GM06990 (cell line): ENCODE data around the gene GNB4.

ENCODE experiments used
- DNase-seq: peaks from one replicate; pipeline ENCODE4 v3.0.0-alpha.2; 2011; ENCODE audit not compliant: insufficient read length; ENCODE audit errors: extremely low read depth
- H3K27me3 ChIP-seq: replicated peaks from 2 replicates; pipeline ENCODE4 v1.6.0; 2011; ENCODE audit warnings: low read length; ENCODE audit not compliant: control insufficient read depth, insufficient read depth
- H3K36me3 ChIP-seq: 2 replicates; pipeline ENCODE4 v1.5.1; 2011; ENCODE audit warnings: low read length; ENCODE audit not compliant: control insufficient read depth, insufficient read depth
- H3K4me3 ChIP-seq: replicated peaks from 2 replicates; pipeline ENCODE4 v1.5.1; 2011; ENCODE audit warnings: low read depth, mild to moderate bottlenecking, control low read depth, low read length
- TF ChIP-seq, protein P1 (sequence below): IDR thresholded peaks from 2 replicates; pipeline ENCODE4 v1.5.1; 2011; ENCODE audit warnings: low read length, control low read depth, mild to moderate bottlenecking, inconsistent platforms; ENCODE audit not compliant: insufficient read depth, poor library complexity, severe bottlenecking

GNB4 gene

GRCh38 chr3:179482857-179483256 lies 31.6 kb upstream of the GNB4 start:
- H3K36me3 ChIP-seq: no peaks in the 10 kb centered on the region
- H3K27me3 ChIP-seq: no peaks in the 10 kb centered on the region
- H3K4me3 ChIP-seq: no peak overlapping the region
- TF ChIP-seq, protein P1, sequence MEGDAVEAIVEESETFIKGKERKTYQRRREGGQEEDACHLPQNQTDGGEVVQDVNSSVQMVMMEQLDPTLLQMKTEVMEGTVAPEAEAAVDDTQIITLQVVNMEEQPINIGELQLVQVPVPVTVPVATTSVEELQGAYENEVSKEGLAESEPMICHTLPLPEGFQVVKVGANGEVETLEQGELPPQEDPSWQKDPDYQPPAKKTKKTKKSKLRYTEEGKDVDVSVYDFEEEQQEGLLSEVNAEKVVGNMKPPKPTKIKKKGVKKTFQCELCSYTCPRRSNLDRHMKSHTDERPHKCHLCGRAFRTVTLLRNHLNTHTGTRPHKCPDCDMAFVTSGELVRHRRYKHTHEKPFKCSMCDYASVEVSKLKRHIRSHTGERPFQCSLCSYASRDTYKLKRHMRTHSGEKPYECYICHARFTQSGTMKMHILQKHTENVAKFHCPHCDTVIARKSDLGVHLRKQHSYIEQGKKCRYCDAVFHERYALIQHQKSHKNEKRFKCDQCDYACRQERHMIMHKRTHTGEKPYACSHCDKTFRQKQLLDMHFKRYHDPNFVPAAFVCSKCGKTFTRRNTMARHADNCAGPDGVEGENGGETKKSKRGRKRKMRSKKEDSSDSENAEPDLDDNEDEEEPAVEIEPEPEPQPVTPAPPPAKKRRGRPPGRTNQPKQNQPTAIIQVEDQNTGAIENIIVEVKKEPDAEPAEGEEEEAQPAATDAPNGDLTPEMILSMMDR: no peak
- no peak for DNase-seq

GRCh38 chr3:179476215-179476614 lies 24.9 kb upstream of the GNB4 start:
- Histone ChIP-seq H3K4me3 (no peak overlapping the region), H3K36me3 (no peaks in the 10 kb centered on the region), H3K27me3 (no peaks in the 10 kb centered on the region)
- DNase-seq: no peak
- TF ChIP-seq, protein P1: no peak

DNA sequence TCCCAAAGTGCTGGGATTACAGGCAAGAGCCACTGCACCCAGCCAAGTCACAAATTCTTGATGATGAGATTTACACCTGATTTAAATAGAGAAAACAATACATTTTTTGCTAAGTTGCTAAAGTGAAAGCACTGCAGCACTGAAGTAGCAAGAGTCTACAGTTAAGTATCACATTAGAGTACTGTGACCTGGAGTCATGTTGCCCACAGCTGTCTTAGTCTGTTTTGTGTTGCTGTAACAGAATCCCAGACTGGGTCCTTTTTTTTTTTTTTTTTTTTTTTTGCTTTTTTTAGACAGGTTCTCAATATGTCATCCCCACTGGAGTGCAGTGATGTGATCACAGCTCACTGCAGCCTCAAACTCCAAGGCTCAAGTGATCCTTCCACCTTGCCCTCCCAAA lies 23.2 kb upstream of the GNB4 start:
- no peaks in the 10 kb centered on the region for H3K27me3 ChIP-seq
- DNase-seq: no peak
- H3K36me3 ChIP-seq: no peaks in the 10 kb centered on the region
- no peak overlapping the region for H3K4me3 ChIP-seq
- TF ChIP-seq, protein P1: no peak

DNA sequence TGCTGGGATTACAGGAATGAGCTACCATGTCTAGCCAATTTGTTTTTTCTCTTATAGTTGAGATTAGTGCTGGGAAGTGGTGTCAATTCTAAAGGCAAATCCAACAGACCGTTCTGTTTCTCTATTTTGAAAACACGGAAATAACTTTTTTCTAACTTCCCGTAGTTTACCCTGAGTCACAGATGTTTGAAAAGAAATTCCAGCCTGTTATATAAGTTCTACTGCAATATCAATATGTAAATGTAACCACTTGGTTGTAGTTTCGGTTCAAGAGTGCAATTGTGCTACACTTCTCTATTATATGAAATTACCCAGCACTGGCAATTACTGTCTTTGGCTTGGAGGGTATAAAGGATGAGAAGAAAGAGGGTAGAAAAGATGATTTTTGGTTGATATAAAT lies 22.3 kb upstream of the GNB4 start:
- no peaks in the 10 kb centered on the region for H3K27me3 ChIP-seq
- TF ChIP-seq, protein P1: no peak
- no peak overlapping the region for H3K4me3 ChIP-seq
- DNase-seq: no peak
- H3K36me3 ChIP-seq: no peaks in the 10 kb centered on the region

DNA sequence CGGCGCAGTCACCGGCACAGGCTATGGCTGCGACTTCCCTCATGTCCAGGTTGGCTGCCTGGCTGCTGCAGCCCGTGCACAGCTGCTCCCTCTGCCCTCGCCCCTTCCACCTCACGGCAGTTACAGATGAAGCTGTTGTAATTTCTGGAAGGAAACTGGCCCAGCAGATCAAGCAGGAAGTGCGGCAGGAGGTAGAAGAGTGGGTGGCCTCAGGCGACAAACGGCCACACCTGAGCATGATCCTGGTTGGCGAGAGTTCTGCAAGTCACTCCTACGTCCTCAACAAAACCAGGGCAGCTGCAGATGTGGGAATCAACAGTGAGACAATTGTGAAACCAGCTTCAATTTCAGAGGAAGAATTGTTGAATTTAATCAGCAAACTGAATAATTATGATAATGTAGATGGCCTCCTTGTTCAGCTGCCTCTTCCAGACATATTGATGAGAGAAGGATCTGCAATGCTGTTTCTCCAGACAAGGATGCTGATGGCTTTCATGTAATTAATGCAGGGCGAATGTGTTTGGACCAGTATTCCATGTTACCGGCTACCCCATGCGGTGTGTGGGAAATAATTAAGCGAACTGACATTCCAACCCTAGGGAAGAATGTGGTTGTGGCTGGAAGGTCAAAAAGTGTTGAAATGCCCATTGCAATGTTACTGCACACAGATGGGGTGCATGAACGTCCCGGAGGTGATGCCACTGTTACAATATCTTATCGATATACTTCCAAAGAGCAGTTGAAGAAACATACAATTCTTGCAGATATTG lies 13.2 kb upstream of the GNB4 start:
- TF ChIP-seq, protein P1: no peak
- Histone ChIP-seq H3K4me3 (no peak overlapping the region), H3K36me3 (no peaks in the 10 kb centered on the region), H3K27me3 (no peaks in the 10 kb centered on the region)
- peak; percentile 9 for DNase-seq
